ENCODE measurements around the gene TMEM45B.

GRCh38 chr11:129800655-129801054 is 15.0 kb upstream of the TMEM45B start:
- TF ChIP-seq CTCF (IDR thresholded peaks at IDR 0.05; ENCODE audit: insufficient read depth, low read length) (no peak), GABPA (IDR thresholded peaks at IDR 0.05; ENCODE audit: low read depth) (no peak), REST (IDR thresholded peaks at IDR 0.05; ENCODE audit: insufficient replicate concordance, low read depth) (no peak)

All from HL-60 (cell line).